Right hindlimb (tissue), 1 donor: ENCODE measurements around the gene AMZ1.

Experiments
- DNase-seq: peaks from one replicate; pipeline ENCODE4 v3.0.0-alpha.2; 2018

The AMZ1 gene

DNA sequence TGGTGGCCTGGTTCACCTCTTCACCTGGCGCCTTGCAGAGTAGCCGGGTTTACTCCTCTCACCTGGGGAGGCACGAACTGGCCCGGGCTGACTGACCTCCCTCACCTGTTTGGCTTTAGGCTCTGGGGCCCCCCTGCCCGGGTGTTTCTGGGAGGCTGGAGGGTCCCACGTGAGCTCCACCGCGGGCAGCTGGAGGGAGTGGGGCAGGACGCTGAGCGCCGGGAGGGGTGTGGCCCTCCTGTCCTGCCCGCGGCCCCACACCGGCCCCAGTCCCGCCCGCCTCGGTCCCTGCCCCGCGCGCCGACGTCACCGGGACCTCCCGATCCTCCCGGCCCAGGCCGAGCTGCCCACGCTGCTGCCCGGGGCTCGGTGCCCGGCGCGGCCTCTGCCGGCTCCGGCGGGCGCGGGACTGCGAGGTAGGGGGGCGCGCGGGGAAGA is at the start of gene AMZ1:
Gene AMZ1 (plus strand): TSS at position 322 of the 438 bp plus-strand sequence. CDS start 12,250 bp downstream, outside the sequence.
- DNase-seq, result no peak

DNA sequence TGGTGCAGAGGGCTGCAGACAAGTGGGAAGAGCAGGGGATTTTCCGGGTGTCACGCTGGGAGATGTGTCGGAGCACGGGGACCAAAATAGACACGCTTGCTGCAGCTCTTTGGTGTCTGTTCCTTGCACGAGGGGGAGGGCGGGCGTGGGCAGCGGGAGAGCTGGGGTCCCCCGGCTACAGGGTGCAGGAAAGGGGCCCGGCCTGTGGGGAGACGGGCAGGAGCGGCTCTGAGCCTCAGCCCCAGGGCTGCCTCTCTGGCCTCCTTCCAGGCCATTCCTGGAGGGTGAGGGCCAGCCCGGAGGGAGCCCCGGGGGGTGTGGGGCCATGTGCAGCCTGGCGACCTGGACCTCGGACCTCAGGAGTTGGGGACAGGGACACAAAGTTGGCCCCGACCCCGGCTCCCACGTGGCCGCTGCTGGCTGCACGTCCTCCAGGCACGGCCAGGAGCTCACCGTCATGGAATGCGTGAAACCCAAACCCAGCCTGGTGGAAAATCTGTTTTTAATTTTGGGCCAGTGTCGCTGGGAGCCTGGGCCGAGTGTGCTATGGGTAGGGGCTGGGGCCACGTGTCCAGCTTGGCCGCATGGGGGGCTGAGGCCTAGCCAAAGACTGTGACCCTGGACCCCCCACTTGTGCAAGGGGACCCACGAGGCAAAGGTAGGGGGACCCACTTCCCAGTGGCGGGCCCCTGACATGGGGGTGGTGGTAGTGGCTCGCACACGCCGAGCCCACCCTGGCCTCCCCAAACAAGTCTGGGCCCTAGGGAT is 49.6 kb upstream of the AMZ1 start:
- peak; percentile 86 for DNase-seq

- no peak for DNase-seq
These were observed 48.8 kb upstream of the AMZ1 start for GRCh38 chr7:2639181-2639681.

- no peak for DNase-seq
These were observed 48.1 kb upstream of the AMZ1 start for GRCh38 chr7:2639695-2640481.

GRCh38 chr7:2640482-2640830 is 47.5 kb upstream of the AMZ1 start:
- peak; percentile 60 for DNase-seq

GRCh38 chr7:2640846-2641316 is 47.1 kb upstream of the AMZ1 start:
- peak; percentile 51 for DNase-seq

DNA sequence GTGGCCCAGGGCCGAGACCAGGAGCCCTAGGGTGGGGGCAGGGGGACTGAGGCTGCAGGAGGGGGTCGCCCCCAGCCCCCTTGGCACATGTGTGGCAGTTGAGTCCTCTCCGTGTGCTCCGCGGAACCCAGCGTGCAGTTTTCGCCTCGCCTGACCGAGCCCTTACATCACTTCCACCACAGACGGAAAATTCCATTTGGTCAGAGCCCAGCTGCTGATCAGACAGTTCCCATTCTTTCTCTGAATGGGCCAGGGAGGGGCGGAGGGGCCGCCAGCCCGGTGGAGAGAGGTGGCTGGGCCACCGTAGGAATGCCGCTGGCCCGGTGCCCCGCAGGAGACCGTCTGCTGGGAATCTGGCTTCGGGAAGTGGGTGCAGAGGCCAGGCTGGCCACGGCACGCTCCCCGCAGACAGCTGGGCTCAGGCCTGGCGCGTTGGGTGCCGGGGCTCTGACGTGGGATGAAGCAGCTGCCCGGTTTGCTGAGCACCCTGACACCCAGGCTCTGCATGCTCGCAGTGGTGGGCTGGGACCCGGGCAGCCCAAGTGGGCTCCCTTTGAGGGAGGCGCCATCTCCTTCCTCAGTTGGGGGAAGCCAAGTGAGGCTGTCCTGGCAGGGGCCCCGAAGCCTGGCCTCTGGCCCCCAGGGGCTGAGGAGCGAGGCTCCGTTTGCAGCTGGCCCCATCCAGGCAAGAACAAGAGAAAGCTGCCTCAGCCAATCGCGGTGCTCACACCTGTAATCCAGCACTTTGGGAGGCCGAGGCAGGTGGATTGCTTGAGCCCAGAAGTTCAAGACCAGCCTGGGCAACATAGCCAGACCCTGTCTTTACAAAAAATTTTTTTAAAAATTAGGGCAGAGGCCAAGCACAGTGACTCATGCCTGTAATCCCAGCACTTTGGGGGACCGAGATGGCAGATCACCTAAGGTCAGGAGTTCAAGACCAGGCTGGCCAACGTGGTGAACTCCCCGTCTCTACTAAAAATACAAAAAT is 46.3 kb upstream of the AMZ1 start:
- DNase-seq, result peak; percentile 96

DNA sequence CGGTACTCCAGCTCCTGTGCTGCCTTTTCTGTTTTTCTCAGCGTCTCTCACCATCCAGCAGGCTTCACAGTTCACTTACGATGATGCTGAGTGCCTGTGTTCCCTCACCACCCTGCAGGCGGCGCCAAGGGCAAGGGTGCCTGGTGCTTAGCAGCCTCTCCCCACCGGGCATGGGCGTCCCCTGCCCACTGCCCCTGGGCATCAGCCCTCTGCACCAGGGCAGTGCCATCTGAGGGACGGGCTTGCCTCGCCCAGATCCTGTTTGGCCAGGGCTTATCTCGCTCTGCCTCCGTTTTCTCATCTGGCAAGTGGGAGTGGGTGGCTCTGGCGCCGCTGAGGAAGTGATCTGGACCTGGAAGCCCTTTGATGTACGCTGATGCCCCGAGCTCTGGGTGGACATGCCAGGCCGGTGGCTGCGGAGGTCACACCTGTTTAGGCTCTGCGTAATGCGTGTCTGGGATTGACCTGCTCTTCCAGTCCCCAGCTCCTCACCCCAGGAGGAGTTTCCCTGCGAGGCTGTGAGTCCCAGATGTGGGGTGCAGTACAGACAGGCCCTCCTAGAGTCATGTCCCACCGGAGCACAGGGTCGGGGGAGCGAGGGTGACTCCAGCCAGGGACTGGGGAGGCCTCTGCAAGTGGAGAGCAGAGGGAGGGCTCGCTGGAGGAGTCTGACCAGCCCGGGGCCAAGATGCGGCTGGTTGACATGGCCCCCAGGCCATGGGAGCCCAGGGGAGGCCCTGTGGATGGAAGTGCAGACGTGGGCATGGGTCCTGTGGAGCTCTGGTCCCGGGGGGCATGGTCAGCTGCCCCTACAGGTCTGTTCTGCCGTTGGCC is 44.4 kb upstream of the AMZ1 start:
- no peak for DNase-seq

DNA sequence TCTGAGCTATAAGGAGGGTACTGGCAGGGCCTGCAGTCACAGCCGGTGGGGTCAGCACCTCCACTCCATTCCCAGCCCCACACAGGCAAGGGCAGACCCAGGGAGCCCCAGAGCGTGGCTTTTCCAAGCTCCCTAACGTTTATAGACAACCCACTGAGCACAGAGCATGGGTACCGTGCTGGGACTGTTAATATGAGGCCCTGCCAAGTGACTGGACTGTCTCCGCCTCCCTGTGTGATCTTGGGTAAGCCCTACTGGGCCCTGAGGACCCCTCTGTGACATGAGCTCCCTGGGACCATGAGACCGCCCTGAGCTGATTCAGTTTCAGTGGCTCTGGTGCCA is 43.8 kb upstream of the AMZ1 start:
- DNase-seq, result no peak

DNA sequence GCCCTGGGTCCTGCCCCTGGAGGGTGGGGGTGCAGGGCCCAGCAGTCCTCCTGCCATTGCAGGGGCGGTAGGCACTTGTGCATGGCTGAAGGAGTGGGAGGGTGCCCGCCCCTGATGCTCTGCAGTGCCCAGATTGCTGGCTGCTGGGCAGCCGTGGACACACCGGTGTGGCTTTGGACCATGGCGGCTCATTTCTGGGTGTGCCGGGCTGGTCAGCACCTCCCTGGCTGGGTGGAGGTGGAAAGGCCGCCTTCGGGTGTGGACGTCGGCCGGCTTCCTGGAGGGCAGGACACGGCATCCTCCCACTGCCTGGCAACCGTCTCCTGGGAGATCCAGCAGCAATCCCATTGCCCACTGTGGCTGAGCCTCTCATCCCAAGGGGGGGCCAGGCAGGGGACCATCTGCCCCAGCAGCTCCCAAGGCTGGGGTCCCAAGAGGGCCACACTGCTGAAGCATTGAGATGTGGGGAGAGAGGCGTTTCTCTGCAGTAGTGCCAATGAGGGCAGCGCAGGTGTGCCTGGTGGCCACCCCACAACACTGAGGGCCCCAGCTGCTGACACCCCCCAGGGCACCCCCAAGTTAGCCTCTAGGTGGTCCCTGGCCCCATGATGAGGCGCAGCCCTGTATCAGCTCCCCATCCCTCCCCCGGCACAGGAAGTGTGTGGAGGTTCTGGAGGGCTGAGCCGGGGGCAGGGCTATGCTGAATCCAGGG is 43.3 kb upstream of the AMZ1 start:
- DNase-seq, result no peak

DNA sequence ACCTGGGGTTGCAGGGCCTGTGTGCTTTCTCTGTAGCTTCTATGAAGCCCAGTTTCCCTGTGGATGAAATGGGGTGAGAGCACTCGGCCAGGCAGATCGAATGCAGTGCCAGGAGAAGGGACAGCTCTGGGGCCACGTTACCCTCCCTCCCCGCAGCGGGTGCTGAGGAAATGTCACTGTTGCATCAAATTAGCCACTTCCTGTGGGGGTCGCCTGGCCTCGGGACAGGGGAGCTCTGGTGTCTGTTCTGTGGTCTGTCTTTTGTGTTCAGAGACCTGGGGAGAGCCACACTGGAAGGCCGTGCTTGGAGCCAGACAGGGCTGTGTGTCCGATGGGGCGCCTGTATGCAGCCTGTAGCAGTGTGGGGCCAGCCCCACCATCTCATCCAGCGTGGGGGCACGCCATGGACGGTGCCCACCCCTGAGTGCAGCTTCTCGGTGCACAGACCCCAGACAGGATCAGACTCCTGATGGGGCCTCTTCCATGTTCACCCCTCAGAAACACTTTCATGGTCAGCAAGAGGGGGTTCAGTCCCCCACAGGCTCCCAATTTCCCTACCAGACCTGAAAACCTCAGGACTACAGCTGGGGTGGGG is 42.6 kb upstream of the AMZ1 start:
- no peak for DNase-seq

GRCh38 chr7:2646336-2646679 is 41.7 kb upstream of the AMZ1 start:
- DNase-seq, result no peak

DNA sequence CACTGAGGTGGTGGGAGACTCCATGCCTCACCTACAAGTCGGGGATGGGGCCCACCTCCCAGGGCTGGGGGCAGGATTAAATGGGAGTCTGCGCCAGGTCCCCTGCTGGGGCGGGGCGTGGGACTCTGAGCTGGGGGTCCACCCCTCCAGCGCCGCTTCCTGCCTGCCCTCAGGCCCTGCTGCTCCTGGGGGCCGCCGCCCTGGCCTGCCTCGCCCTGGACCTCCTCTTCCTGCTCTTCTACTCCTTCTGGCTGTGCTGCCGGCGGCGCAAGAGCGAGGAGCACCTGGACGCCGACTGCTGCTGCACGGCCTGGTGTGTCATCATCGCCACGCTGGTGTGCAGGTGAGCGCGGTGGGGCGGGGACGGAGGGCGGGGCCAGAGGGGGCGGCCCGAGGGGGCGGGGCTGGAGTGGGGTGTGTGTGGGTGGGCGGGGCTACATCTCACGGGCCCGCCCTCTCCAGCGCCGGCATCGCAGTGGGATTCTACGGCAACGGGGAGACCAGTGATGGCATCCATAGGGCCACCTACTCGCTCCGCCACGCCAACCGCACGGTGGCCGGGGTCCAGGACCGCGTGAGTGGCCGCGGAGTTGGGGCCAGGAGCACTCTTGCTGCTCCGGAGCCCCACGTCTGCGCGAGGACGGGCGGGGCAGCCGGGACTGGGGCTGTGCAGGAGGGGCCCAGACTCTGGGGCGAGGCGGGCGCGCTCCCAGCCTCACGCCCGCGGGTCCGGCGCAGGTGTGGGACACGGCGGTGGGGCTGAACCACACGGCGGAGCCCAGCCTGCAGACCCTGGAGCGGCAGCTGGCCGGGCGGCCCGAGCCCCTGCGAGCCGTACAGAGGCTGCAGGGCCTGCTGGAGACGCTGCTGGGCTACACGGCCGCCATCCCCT is 41.1 kb upstream of the AMZ1 start:
- no peak for DNase-seq

GRCh38 chr7:2647594-2648172 is 40.3 kb upstream of the AMZ1 start:
- no peak for DNase-seq

DNA sequence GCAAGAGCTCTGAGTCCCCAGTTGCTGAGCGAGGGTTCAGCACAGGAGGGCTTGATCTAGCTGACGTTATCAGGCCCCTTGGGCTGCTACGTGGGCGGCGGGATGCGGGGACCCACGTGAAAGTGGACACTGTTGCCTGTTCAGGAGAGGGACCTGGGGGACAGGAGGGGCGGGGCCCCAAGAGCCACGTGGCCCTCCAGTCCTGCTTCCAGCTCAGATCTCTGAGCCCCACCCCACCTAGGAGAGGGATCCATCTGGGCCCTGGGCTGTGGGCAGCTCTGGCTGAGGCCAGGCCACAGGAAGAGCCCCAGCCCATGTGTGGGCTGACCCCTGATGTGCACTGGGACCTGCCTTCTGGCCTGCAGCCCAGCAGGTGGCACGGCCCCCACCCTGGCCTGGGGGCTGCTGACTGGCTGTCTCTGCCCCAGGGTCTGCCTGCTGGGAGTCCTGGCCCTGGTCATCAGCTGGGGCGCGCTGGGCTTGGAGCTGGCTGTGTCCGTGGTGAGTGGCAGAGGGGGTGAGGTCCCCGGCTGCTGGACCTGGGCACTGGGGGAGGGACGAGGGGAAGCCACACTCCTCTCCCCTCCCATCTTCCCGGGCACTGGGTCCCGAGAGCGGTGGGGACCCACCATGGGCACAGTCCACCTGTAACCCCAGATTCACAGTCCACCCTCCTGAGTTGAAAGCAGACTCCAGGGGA is 38.7 kb upstream of the AMZ1 start:
- no peak for DNase-seq

- DNase-seq, result no peak
These were observed 38.0 kb upstream of the AMZ1 start for GRCh38 chr7:2649991-2650390.

DNA sequence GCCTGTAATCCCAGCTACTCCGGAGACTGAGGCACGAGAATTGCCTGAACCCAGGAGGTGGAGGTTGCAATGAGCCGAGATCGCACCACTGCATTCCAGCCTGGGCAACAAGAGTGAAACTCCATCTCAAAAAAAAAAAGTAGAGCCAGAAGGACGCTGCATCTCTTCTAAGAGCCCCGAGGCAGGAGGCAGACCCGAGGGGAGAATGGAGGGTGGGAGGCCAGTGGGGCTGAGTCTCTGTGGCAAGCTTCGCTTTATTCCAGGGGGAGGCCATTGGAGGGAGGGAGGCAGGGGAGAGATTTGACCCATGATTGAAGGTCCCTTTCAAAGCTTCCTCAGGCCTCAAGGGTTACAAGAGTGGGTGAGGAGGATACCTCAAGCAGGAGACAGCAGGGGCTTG is 37.6 kb upstream of the AMZ1 start:
- DNase-seq, result no peak

DNA sequence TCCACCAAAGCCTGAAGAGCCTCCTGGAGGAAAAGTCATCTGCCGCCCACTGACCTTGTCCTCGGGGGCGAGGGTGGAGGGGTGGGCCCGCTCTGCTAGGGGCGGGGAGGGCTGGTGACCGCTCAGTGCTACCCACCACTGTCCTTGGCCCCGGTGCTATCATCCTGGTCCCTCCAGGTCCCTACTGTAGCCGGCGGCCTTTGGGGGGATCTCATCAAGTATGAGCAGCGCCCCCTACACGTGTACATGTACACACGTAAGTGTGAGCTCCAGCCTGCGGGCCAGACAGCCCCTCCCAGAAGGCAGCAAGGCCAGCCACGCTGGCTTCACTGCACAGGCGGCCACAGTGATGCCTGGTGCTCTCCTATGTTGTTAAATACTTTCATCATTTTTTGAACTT is 36.7 kb upstream of the AMZ1 start:
- DNase-seq, result no peak
